ENCODE results near the gene RHBDL1.

RHBDL1 gene

GRCh38 chr16:685967-686366 is 10.5 kb downstream of the RHBDL1 start:
- no peak for TF ChIP-seq CEBPB (IDR thresholded peaks at IDR 0.05)
- TF ChIP-seq RAD21 (IDR thresholded peaks at IDR 0.05; ENCODE audit: low read depth): 0 out of 2 replicates have a peak, but pooled peaks have one; percentile 12

GRCh38 chr16:686459-687260 is 11.2 kb downstream of the RHBDL1 start:
- no peak for TF ChIP-seq CREB1 (IDR thresholded peaks at IDR 0.05; ENCODE audit: low read depth)
- TF ChIP-seq ZBTB7A (IDR thresholded peaks at IDR 0.05; ENCODE audit: low read depth): no peak
- no peak for TF ChIP-seq MAX (IDR thresholded peaks at IDR 0.05)
- no peak for TF ChIP-seq TAF1 (IDR thresholded peaks at IDR 0.05; ENCODE audit: low read depth)
- TF ChIP-seq CEBPB (IDR thresholded peaks at IDR 0.05): no peak
- TF ChIP-seq RAD21 (IDR thresholded peaks at IDR 0.05; ENCODE audit: low read depth): no peak
- TF ChIP-seq REST (IDR thresholded peaks at IDR 0.05; ENCODE audit: low read depth): no peak
- TF ChIP-seq NFIC (IDR thresholded peaks at IDR 0.05): no peak
- no peak for TF ChIP-seq USF1 (IDR thresholded peaks at IDR 0.05)
- no peak for TF ChIP-seq TCF12 (IDR thresholded peaks at IDR 0.05; ENCODE audit: low read depth)
- no peak for TF ChIP-seq EGR1 (IDR thresholded peaks at IDR 0.05)
- no peak for TF ChIP-seq TEAD4 (IDR thresholded peaks at IDR 0.05)
- TF ChIP-seq EP300 (IDR thresholded peaks at IDR 0.05; ENCODE audit: borderline replicate concordance): no peak
- TF ChIP-seq YY1 (IDR thresholded peaks at IDR 0.05; ENCODE audit: low read depth): no peak
- no peak for TF ChIP-seq FOXM1 (IDR thresholded peaks at IDR 0.05; ENCODE audit: borderline replicate concordance, low read depth)

GRCh38 chr16:687499-687898 is 12.0 kb downstream of the RHBDL1 start:
- TF ChIP-seq TEAD4 (IDR thresholded peaks at IDR 0.05) (no peak), EGR1 (IDR thresholded peaks at IDR 0.05) (no peak), CREB1 (IDR thresholded peaks at IDR 0.05; ENCODE audit: low read depth) (no peak), REST (IDR thresholded peaks at IDR 0.05; ENCODE audit: low read depth) (no peak), EP300 (IDR thresholded peaks at IDR 0.05; ENCODE audit: borderline replicate concordance) (no peak), TCF12 (IDR thresholded peaks at IDR 0.05; ENCODE audit: low read depth) (no peak), CEBPB (IDR thresholded peaks at IDR 0.05) (no peak), ZBTB7A (IDR thresholded peaks at IDR 0.05; ENCODE audit: low read depth) (no peak), USF1 (IDR thresholded peaks at IDR 0.05) (no peak), TAF1 (IDR thresholded peaks at IDR 0.05; ENCODE audit: low read depth) (no peak), RAD21 (IDR thresholded peaks at IDR 0.05; ENCODE audit: low read depth) (no peak), MAX (IDR thresholded peaks at IDR 0.05) (no peak), YY1 (IDR thresholded peaks at IDR 0.05; ENCODE audit: low read depth) (no peak)

GRCh38 chr16:689175-689897 is 13.9 kb downstream of the RHBDL1 start:
- TF ChIP-seq EP300 (IDR thresholded peaks at IDR 0.05; ENCODE audit: borderline replicate concordance): no peak
- no peak for TF ChIP-seq CREB1 (IDR thresholded peaks at IDR 0.05; ENCODE audit: low read depth)
- no peak for TF ChIP-seq TEAD4 (IDR thresholded peaks at IDR 0.05)
- no peak for TF ChIP-seq REST (IDR thresholded peaks at IDR 0.05; ENCODE audit: low read depth)
- TF ChIP-seq TAF1 (IDR thresholded peaks at IDR 0.05; ENCODE audit: low read depth): no peak
- no peak for TF ChIP-seq TCF12 (IDR thresholded peaks at IDR 0.05; ENCODE audit: low read depth)
- no peak for TF ChIP-seq ZBTB7A (IDR thresholded peaks at IDR 0.05; ENCODE audit: low read depth)
- no peak for TF ChIP-seq YY1 (IDR thresholded peaks at IDR 0.05; ENCODE audit: low read depth)
- TF ChIP-seq MAX (IDR thresholded peaks at IDR 0.05): no peak
- TF ChIP-seq FOXM1 (IDR thresholded peaks at IDR 0.05; ENCODE audit: borderline replicate concordance, low read depth): no peak
- TF ChIP-seq CEBPB (IDR thresholded peaks at IDR 0.05): no peak
- TF ChIP-seq USF1 (IDR thresholded peaks at IDR 0.05): no peak
- TF ChIP-seq RAD21 (IDR thresholded peaks at IDR 0.05; ENCODE audit: low read depth): no peak
- TF ChIP-seq NFIC (IDR thresholded peaks at IDR 0.05): no peak
- TF ChIP-seq EGR1 (IDR thresholded peaks at IDR 0.05): no peak

All from Ishikawa (cell line).